GM20000 (cell line): ENCODE measurements around the gene CLIC1.

Source experiments
- DNase-seq: peaks from one replicate; pipeline ENCODE4 v3.0.0; 2012; ENCODE audit warnings: low spot score
- TF ChIP-seq, protein P1 (sequence below): IDR thresholded peaks from 2 replicates; pipeline ENCODE4 v1.5.1; 2012; ENCODE audit warnings: mild to moderate bottlenecking, control low read depth; ENCODE audit errors: extremely low read depth, missing control alignments

The CLIC1 gene

DNA sequence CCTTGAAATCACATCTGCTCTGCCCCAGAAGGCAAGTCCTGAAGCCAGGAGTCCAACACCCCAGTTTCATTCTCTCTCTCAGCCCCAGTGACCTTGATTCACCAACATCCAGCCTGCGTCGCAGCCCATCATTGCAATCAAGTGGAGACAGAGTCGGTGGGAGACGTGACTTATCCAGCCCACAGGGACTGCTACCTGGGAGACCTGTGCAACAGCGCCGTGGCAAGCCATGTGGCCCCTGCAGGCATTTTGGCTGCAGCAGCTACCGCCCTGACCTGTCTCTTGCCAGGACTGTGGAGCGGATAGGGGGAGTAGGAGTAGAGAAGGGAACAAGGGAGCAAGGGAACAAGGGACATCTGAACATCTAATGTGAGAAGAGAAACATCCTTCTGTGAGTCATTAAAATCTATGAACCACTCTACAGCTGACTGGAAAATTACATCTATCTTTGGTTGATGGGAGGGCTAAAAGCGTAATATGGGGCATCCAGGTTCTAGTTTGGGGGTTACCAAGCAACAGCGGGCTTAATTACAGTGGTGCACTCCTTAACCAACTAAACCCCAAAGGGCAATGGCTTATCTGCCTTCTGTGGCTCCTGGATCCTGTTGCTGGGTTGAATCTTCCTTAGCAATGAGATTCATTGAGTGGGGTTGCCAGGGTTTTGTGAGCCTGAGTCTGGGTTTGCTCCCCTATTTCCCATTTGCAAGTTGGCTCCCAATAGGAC lies 18.7 kb downstream of the CLIC1 start:
- DNase-seq, result no peak
- TF ChIP-seq, protein P1, sequence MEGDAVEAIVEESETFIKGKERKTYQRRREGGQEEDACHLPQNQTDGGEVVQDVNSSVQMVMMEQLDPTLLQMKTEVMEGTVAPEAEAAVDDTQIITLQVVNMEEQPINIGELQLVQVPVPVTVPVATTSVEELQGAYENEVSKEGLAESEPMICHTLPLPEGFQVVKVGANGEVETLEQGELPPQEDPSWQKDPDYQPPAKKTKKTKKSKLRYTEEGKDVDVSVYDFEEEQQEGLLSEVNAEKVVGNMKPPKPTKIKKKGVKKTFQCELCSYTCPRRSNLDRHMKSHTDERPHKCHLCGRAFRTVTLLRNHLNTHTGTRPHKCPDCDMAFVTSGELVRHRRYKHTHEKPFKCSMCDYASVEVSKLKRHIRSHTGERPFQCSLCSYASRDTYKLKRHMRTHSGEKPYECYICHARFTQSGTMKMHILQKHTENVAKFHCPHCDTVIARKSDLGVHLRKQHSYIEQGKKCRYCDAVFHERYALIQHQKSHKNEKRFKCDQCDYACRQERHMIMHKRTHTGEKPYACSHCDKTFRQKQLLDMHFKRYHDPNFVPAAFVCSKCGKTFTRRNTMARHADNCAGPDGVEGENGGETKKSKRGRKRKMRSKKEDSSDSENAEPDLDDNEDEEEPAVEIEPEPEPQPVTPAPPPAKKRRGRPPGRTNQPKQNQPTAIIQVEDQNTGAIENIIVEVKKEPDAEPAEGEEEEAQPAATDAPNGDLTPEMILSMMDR, result no peak

DNA sequence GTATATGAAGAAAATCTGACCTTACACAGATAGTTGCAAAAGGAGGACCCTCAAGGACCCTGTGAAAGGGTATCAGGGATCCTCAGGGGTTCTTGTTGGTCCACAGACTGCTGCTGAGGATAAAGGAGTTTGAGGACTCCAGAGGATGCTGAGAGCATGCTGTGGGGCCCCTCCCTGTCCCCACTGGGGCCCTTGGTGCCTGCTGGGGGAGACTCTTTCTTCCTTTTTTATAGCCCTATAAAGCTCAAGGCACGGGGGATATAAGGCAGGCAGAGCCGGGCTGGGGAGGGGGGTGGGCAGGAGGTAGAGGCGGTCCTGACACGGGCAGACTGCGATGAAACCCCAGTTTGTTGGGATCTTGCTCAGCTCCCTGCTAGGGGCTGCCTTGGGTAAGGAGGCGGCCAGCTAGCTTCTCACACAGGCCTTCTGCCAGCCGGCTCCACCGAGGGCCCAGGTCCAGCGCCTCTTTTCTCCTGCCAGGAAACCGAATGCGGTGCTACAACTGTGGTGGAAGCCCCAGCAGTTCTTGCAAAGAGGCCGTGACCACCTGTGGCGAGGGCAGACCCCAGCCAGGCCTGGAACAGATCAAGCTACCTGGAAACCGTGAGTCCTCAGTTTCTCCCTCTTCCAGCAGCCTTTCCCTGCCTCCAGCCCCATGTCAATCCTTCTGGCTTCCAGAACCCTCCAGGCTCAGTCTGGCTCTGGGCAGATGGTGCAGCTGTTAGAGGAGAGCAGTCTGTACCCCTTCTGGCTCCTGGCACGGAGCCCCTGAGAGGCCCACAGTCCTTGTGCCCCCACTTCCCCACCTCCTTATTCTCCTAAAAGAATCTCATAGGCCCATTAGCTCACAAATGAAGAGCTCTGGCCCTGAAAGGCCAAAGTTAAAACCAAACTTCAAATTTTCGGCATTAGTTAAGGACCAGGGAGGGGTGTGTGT lies 21.0 kb downstream of the CLIC1 start, which contains the start of gene LY6G6D:
Gene LY6G6D, plus strand, starts transcription at position 327 of the 937 bp plus-strand sequence. Its CDS starts 8 bp downstream, at position 335.
- no peak for DNase-seq

DNA sequence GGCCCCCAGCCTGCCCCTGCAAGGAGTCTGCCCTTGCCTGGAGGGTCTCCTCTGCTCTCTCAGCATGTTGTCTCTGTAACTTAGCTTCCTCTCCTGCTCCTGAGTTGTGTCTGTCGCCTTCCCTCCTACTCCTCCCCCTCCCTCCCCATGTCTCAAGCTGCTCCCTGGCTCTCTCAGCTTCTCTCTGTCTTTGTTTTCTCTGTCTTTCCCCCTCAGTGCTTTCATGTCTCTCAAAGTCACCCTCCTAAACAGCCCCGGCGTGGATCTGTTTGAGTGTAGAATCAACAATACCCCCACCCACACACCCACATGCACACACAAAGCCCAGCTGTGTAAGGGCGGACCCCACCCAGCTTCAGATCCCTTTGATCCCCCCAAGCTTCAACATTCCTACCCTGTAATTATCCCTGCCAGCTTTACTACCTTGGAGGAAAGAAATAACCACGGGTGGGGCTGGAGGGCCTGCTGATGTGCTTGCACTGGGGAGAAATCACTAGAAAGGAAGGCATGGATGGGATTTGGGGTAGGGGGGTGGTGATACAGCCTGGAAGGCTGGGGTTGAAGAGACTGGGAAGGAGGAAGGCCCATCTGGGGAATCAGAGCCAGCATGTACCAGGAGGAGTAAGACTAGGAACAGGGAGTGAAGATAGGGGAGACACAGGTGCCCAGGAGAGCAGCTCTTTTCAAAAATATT lies 22.2 kb downstream of the CLIC1 start:
- DNase-seq, result no peak

More for the DNA sequence above, 21.0 kb downstream of the CLIC1 start, which contains the start of gene LY6G6D:
- TF ChIP-seq, protein P1, result no peak

DNA sequence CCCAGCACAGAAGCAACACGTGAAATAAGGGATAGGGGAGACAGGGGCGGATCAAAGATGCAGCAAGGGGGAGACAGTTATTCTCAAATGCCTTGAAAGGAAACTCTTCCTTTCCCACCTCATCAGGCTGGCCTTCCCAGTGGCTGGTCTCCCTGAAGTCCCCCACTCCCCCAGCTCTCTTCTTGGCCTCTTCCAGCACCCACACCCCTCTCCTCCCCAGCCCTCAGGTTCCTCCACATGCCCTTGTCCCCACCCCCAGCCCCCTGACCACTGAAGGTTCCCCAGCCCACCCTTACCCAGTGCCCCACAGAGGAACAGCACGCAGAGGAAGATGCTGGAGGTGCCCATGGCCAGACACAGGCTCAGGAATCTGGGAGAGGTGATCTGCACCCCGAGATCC lies 22.9 kb downstream of the CLIC1 start:
- TF ChIP-seq, protein P1, result no peak

More for the DNA sequence above, 22.2 kb downstream of the CLIC1 start:
- TF ChIP-seq, protein P1, result no peak

DNA sequence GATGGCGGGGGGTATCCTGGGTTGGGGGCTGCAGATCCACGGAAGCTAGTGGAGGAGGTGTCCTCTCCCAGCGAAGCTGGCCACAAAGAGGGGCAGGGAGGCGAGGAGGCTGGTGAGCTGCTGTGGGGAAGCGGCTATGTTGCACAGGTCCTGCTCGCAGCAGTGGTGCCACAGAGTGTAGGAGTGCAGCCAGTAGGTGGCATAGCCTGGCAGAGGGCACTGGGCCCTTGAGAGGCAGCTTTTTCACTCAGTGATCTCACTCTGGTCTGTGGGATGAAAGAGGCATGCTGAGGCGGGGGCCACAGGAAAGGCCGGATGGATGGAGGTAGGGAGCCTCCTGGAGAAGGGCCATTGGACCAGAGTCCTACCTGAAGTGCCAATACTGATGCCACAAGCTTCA lies 24.0 kb downstream of the CLIC1 start:
- no peak for DNase-seq
- TF ChIP-seq, protein P1, result no peak

More for the DNA sequence above, 22.9 kb downstream of the CLIC1 start:
- no peak for DNase-seq

DNA sequence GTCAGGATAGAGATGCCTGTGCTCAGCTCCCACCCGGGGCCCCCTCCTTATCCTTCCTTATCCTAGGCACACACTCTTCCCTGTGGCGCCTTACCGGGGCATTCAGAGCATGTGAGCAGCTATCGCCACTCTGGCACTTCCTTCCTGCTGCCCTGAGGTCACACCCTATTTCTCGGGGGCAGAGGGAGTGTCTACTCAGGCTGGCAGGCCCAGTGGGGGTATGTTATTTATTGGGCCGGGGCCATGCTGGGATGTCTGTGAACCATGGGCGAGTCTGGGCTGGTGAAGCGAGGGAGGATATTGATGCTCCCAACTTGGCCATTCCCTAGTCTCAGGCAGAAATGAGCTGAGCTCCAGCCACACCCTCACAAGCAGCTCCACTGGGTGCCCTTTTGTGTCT lies 25.1 kb downstream of the CLIC1 start:
- DNase-seq, result no peak
- TF ChIP-seq, protein P1, result no peak
